Measurements from ENCODE around the gene FAM187B.

The FAM187B gene

GRCh38 chr19:35231956-35232645 is 3.6 kb upstream of the FAM187B start:
- TF ChIP-seq, protein P1, sequence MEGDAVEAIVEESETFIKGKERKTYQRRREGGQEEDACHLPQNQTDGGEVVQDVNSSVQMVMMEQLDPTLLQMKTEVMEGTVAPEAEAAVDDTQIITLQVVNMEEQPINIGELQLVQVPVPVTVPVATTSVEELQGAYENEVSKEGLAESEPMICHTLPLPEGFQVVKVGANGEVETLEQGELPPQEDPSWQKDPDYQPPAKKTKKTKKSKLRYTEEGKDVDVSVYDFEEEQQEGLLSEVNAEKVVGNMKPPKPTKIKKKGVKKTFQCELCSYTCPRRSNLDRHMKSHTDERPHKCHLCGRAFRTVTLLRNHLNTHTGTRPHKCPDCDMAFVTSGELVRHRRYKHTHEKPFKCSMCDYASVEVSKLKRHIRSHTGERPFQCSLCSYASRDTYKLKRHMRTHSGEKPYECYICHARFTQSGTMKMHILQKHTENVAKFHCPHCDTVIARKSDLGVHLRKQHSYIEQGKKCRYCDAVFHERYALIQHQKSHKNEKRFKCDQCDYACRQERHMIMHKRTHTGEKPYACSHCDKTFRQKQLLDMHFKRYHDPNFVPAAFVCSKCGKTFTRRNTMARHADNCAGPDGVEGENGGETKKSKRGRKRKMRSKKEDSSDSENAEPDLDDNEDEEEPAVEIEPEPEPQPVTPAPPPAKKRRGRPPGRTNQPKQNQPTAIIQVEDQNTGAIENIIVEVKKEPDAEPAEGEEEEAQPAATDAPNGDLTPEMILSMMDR (IDR thresholded peaks at IDR 0.05; ENCODE audit: low read depth, low read length, missing control alignments): no peak
- no peak for DNase-seq (ENCODE audit: low read depth)
- in situ Hi-C loops (cut with HindIII; ENCODE audit: low sequenced_read_pairs): no loop called here
- no peak overlapping the region for H3K4me3 ChIP-seq (ENCODE audit: low read depth, low read length)

DNA sequence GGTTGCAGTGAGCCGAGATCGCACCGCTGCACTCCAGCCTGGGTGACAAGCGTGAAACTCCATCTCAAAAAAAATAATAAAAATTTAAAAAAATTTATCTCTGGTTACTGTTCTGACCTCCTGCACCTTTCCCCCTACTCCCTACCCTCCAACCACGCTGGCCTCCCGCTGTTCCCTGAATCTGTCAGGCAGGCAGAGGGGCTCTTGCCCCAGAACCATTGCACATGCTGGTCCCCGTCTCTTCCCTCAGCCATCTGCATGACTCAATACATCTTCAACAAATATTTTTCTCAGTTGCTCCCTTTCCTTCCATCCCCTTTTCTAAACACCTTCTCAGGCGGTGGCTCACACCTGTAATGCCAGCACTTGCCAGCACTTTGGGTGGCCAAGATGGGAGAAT is 1.1 kb upstream of the FAM187B start:
- DNase-seq (ENCODE audit: low read depth): no peak
- H3K4me3 ChIP-seq (ENCODE audit: low read depth, low read length): no peak overlapping the region
- TF ChIP-seq, protein P1 (IDR thresholded peaks at IDR 0.05; ENCODE audit: low read depth, low read length, missing control alignments): no peak
- in situ Hi-C loops (cut with HindIII; ENCODE audit: low sequenced_read_pairs): no loop called here

- no peak for DNase-seq (ENCODE audit: low read depth)
- in situ Hi-C loops (cut with HindIII; ENCODE audit: low sequenced_read_pairs): no loop called here
Measured at GRCh38 chr19:35226748-35227147, 1.8 kb downstream of the FAM187B start.

DNA sequence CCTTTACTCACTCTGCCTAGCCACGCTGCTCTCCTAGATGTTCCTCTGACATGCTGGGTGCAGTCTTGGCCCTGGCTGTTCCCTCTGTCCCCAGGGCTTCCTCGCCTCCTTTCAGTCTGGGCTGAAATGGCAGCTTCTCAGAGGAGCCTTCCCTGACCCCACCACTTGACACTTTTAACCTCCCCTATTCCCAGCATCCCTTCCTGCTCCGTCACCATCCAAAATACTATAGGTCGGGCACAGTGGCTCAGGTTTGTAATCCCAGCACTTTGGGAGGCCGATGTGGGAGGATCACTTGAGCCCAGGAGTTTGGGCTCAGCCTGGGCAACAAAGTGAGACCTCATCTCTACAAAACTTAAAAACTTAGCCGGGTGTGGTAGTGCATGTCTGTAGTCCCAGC is 2.6 kb downstream of the FAM187B start:
- H3K4me3 ChIP-seq (ENCODE audit: low read depth, low read length): no peak overlapping the region
- in situ Hi-C loops (cut with HindIII; ENCODE audit: low sequenced_read_pairs): no loop called here
- no peak for DNase-seq (ENCODE audit: low read depth)
- TF ChIP-seq, protein P1 (IDR thresholded peaks at IDR 0.05; ENCODE audit: low read depth, low read length, missing control alignments): no peak

More at GRCh38 chr19:35226748-35227147, 1.8 kb downstream of the FAM187B start:
- no peak overlapping the region for H3K4me3 ChIP-seq (ENCODE audit: low read depth, low read length)
- TF ChIP-seq, protein P1 (IDR thresholded peaks at IDR 0.05; ENCODE audit: low read depth, low read length, missing control alignments): no peak

DNA sequence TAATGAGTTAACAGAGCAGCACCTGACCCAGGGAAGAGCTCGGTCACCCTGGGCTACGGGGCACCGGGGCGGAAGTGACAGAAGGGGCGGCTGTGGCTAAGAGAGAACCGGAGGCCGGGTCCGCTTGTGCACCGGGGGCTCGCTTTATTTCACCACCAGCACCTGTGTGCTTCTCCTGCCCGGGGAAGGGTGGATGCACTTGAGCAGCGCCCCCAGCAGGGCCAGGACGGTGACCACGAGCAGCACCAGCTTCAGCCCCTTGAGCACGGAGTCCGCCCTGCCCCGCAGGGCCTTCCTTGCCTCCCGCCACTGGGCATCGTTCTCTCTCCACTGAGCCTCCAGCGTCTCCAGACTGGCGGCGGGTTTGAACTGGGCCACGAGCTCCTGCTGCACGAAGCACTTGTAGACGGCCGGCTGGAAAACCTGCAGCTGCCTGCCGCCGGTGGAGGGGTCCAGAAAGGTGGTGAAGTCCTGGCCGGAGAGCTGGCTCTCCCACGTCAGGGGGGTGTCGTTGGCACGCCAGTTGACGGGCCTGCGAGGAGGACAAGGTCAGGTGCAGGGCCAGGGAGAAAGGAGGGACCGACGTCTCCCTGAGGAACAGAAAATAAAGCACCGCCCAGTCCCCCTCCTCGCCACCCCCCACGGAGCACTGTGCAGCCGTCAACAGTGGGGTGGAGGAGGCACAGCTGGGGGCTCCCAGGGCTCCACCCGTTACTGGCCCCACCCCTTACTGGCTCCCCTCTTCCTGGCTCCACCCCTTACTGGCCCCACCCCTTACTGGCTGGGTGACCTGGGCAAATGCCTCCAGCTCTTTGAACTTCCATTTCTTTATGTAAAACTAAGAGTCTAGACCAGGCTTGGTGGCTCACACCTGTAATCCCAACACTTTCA is 3.6 kb downstream of the FAM187B start:
- in situ Hi-C loops (cut with HindIII; ENCODE audit: low sequenced_read_pairs): no loop called here
- TF ChIP-seq, protein P1 (IDR thresholded peaks at IDR 0.05; ENCODE audit: low read depth, low read length, missing control alignments): no peak
- H3K4me3 ChIP-seq (ENCODE audit: low read depth, low read length): no peak overlapping the region
- no peak for DNase-seq (ENCODE audit: low read depth)

DNA sequence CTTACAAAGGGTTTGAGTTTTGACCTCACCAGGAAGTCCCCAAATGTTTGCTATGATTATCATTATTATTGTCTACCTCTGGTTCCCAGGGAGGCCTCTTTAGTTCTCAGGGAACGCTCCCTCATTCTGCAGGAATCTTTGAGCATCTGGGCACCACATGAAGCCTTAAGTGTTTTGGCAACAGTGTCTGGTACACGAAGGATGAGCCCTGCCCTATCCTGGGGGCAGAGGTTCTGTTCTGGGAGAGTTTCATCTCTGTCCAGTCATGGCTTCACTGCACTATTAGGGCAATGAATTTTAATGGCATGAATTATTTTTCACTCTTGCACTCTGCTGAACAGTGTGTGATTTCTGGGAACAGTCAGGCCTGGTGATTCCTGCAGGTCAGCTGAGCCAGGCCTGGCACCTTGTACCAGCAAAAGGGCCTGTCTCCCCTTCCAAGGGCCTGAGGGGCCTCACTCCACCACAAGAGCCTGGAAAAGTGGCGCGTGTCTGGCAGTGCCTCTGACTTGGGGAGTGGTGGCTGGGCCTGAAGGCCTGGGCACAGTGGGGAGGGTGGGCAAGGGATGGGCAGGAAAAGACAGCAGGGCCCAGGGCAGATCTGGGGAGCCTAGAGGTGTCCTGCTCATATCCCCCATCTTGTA is 4.6 kb downstream of the FAM187B start:
- in situ Hi-C loops (cut with HindIII; ENCODE audit: low sequenced_read_pairs): no loop called here
- TF ChIP-seq, protein P1 (IDR thresholded peaks at IDR 0.05; ENCODE audit: low read depth, low read length, missing control alignments): no peak

More for the DNA sequence above, 4.6 kb downstream of the FAM187B start:
- no peak overlapping the region for H3K4me3 ChIP-seq (ENCODE audit: low read depth, low read length)
- DNase-seq (ENCODE audit: low read depth): no peak

All from astrocyte of the cerebellum (primary cell).